Measurements from ENCODE around the gene HSPA4L.

- no peak for TF ChIP-seq ZBTB33 (IDR thresholded peaks at IDR 0.05; ENCODE audit: extremely low read depth, insufficient replicate concordance, low read length)
- TF ChIP-seq ELF1 (IDR thresholded peaks at IDR 0.05; ENCODE audit: borderline replicate concordance, low read depth) = no peak
- no peak for TF ChIP-seq POLR2A (IDR thresholded peaks at IDR 0.05; ENCODE audit: borderline replicate concordance, extremely low read depth, insufficient read depth, insufficient read length)
- no peak; a peak in 1 of 6 replicates for TF ChIP-seq CTCF (IDR thresholded peaks at IDR 0.05 in 2 of 3, conservative IDR thresholded peaks at IDR 0.05 in 1 of 3; ENCODE audit: borderline replicate concordance in 1 of 3, insufficient read depth in 1 of 3, low read depth in 2 of 3, low read length in 2 of 3)
- no peak for TF ChIP-seq CEBPB (IDR thresholded peaks at IDR 0.05; ENCODE audit: low read depth)
- no peak for TF ChIP-seq SRF (IDR thresholded peaks at IDR 0.05; ENCODE audit: low read depth)
- TF ChIP-seq ZFX (IDR thresholded peaks at IDR 0.05) = peak; percentile 25; the same call in 1 of the 2 replicates
- TF ChIP-seq POLR2AphosphoS5 (IDR thresholded peaks at IDR 0.05; ENCODE audit: low read depth, low read length) = no peak
- TF ChIP-seq EZH2 (IDR thresholded peaks at IDR 0.05) = no peak
- peak; percentile 39; the same call in 1 of the 2 replicates for TF ChIP-seq EGR1 (IDR thresholded peaks at IDR 0.05; ENCODE audit: low read depth)
- TF ChIP-seq, protein P1, sequence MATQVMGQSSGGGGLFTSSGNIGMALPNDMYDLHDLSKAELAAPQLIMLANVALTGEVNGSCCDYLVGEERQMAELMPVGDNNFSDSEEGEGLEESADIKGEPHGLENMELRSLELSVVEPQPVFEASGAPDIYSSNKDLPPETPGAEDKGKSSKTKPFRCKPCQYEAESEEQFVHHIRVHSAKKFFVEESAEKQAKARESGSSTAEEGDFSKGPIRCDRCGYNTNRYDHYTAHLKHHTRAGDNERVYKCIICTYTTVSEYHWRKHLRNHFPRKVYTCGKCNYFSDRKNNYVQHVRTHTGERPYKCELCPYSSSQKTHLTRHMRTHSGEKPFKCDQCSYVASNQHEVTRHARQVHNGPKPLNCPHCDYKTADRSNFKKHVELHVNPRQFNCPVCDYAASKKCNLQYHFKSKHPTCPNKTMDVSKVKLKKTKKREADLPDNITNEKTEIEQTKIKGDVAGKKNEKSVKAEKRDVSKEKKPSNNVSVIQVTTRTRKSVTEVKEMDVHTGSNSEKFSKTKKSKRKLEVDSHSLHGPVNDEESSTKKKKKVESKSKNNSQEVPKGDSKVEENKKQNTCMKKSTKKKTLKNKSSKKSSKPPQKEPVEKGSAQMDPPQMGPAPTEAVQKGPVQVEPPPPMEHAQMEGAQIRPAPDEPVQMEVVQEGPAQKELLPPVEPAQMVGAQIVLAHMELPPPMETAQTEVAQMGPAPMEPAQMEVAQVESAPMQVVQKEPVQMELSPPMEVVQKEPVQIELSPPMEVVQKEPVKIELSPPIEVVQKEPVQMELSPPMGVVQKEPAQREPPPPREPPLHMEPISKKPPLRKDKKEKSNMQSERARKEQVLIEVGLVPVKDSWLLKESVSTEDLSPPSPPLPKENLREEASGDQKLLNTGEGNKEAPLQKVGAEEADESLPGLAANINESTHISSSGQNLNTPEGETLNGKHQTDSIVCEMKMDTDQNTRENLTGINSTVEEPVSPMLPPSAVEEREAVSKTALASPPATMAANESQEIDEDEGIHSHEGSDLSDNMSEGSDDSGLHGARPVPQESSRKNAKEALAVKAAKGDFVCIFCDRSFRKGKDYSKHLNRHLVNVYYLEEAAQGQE (IDR thresholded peaks at IDR 0.05; ENCODE audit: low read depth) = no peak
- TF ChIP-seq MAX (IDR thresholded peaks at IDR 0.05) = no peak
- TF ChIP-seq SIN3A (IDR thresholded peaks at IDR 0.05; ENCODE audit: low read depth) = no peak
- TF ChIP-seq TCF7L2 (IDR thresholded peaks at IDR 0.05; ENCODE audit: borderline replicate concordance, extremely low read depth, insufficient read depth, insufficient read length) = no peak
Observed at GRCh38 chr4:127782025-127782274, 172 bp upstream of the HSPA4L start.

Measured in HCT116 (cell line).